ENCODE measurements around the gene MRPL33.

- TF ChIP-seq CTCF (conservative IDR thresholded peaks at IDR 0.05) (no peak), EZH2 (IDR thresholded peaks at IDR 0.05; ENCODE audit: low read depth) (no peak)
Measured at GRCh38 chr2:27823135-27823534, 51.6 kb downstream of the MRPL33 start.
